HG03064 (cell line): ENCODE data around the gene PLEKHM1.
"Not testable (repeated sequence)": the region's sequence is repeated elsewhere in the genome, so short reads cannot be mapped to it uniquely, and the experiment has no call there.

ENCODE experiments used
- ATAC-seq: cut with Tn5 transposase; IDR thresholded peaks from one replicate; pipeline ENCODE4 v1.9.1; 2021; ENCODE audit warnings: low read depth; ENCODE audit not compliant: unreplicated experiment

The PLEKHM1 gene

GRCh38 chr17:45444301-45444700 lies 46.2 kb downstream of the PLEKHM1 start:
- ATAC-seq, result not testable (repeated sequence)

- not testable (repeated sequence) for ATAC-seq
Observed at GRCh38 chr17:45443371-45444260, 46.9 kb downstream of the PLEKHM1 start.

- ATAC-seq, result no peak
Observed at GRCh38 chr17:45441526-45442310, 48.8 kb downstream of the PLEKHM1 start.

- ATAC-seq, result not testable (repeated sequence)
Observed at GRCh38 chr17:45440839-45441515, 49.5 kb downstream of the PLEKHM1 start.

- ATAC-seq, result no peak
Observed at GRCh38 chr17:45440161-45440778, 50.3 kb downstream of the PLEKHM1 start.

- ATAC-seq, result no peak
Observed at GRCh38 chr17:45438931-45439610, 51.5 kb downstream of the PLEKHM1 start.

GRCh38 chr17:45437465-45438283 lies 52.8 kb downstream of the PLEKHM1 start:
- no peak for ATAC-seq

GRCh38 chr17:45436625-45437464 lies 53.7 kb downstream of the PLEKHM1 start:
- ATAC-seq, result no peak

- ATAC-seq, result no peak
Observed at GRCh38 chr17:45436161-45436560, 54.4 kb downstream of the PLEKHM1 start.

GRCh38 chr17:45435481-45435880 lies 55.0 kb downstream of the PLEKHM1 start:
- ATAC-seq, result no peak

GRCh38 chr17:45433159-45433535 lies 57.4 kb downstream of the PLEKHM1 start:
- no peak for ATAC-seq

GRCh38 chr17:45432405-45433158 lies 57.9 kb downstream of the PLEKHM1 start, which contains the start of gene ARHGAP27:
Gene ARHGAP27 (minus strand): TSS chr17:45432870. CDS start chr17:45430279, 2,591 bp downstream.
- ATAC-seq, result no peak

GRCh38 chr17:45431531-45432404 lies 58.8 kb downstream of the PLEKHM1 start:
- ATAC-seq, result no peak

GRCh38 chr17:45430738-45431530 lies 59.6 kb downstream of the PLEKHM1 start:
- ATAC-seq, result no peak

GRCh38 chr17:45430006-45430737 lies 60.3 kb downstream of the PLEKHM1 start:
- no peak for ATAC-seq
